ENCODE data around the gene OCA2.
"Not testable (repeated sequence)": the region's sequence is repeated elsewhere in the genome, so short reads cannot be mapped to it uniquely, and the experiment has no call there.

OCA2 gene

DNA sequence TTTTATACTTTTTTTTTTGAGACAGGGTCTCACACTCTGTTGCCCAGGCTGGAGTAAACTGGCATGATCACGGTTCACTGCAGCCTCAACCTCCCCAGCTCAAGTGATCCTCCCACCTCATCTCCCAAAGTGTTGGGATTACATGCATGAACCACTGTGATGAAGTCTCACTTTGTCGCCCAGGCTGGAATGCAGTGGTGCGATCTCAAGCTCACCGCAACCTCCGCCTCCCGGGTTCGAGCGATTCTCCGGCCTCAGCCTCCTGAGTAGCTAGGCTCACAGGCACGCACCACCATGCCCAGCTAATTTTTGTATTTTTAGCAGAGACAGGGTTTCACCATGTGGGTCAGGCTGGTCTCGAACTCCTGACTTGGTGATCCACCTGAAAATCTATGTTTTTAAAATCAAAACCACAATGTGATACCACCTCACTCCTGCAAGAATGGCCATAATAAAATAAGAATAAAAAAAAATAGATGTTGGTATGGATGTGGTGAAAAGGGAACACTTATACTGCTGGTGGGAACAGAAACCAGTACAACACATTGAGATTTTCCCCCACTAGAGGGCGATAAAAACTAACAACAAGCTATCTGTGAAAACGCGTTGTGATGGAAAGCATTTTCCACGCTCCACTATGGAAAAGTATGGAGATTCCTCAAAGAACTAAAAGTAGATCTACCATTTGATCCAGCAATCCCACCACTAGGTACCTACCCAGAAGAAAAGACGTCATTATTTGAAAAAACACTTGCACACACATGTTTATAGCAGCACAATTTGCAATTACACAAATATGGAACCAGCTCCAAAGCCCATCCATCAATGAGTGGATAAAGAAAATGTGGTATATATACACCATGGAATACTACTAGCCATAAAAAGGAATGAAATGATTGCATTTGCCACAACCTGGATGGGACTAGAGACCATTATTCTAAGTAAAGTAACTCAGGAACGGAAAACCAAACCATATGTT, 26.8 kb upstream of the OCA2 start:
- FAIRE-seq (no peak), DNase-seq (ENCODE audit: insufficient read length, low spot score) (no peak)
- no peak for TF ChIP-seq POLR2A (IDR thresholded peaks at IDR 0.05; ENCODE audit: low read depth, low read length)

DNA sequence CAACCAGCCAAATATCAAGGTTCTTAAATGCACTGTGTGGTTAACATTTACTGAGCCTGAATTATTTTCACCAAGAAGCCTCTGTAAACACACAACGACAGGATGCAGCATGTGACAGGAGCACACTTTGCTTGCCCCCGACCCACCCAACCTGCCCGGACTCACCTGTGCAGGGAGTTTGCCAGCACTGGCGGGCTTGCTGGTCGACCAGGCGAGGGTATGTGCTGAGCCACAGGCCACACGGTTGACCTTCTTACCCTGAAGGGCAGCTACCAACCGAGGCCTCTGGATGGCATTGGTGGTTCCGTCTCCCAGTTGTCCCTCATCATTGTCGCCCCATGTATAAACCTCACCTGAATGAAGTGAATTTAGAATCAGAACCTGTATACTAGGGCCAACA, 25.7 kb upstream of the OCA2 start:
- FAIRE-seq (no peak), DNase-seq (ENCODE audit: insufficient read length, low spot score) (no peak)
- no peak for TF ChIP-seq POLR2A (IDR thresholded peaks at IDR 0.05; ENCODE audit: low read depth, low read length)

DNA sequence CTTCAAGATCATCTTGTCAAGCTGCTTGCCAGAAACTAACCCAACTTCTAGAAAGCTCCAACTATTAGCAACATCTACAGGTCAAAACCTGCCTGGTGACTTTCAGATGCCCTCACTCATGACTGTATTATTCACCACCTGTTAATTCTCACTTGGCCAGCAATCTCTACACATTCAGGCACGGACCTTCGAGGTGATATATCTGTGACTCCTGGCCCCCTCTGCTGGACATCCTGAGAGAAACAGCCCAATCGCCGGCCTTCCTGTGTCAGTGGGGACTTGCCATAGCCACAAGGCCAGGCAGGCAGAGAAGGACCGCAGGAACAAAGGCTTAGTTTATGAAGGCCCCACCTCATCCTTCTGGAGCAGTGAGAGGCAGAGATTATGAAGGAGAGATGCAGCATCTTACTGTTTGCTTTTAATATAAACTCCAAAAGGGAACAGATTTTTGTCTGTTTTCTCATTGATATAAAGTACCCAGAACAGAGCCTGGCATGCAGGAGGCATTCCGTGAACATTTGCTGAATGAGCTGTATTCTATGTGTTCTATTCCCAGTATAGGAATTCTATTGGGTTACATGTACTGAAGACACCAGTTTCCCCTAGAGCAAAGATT, 24.4 kb upstream of the OCA2 start:
- FAIRE-seq (no peak), DNase-seq (ENCODE audit: insufficient read length, low spot score) (peak; percentile 66)
- no peak for TF ChIP-seq POLR2A (IDR thresholded peaks at IDR 0.05; ENCODE audit: low read depth, low read length)

DNA sequence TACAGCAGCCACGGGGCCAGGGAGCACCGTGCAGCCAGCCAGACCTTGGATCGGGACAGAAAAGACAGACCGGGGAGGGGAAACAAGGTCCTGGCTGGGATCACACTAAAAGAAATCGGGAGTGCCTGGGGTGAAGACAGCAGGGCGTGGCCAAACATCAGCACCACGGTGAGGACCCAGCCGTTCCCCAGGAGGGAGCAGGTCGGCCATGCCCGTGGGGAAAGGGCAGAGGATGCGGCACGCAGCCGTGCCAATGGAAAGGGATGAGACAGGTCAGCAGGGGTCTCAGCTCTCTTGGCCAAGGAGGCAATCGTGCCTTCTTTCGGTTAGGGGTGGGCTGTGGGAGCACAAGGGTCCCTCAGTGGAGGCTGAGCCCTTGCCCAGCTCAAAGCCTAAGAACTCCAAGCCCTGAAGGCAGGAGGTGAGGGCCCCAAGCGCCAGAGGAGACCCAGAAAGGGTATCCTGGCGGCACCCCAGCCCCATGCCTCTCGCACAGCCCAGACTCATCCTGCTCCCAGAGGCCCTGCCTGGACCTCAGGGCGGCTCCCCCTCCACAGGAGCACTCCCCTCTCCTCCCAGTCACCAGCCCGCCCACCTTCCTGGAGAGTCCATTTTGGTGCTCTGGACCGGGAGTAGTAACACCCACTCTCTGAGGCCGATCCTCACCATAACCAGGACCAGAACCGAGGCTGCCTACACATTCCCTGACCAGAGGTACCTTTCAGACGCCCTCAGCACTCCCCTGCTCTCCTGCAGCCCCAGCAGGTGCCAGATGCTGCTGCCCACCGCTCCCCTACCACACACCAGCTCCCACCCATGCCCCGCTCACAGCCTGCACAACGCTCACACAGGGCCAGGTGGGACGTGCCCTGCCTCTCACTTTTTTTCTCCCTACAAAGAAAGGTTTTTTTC, 23.2 kb upstream of the OCA2 start:
- no peak for DNase-seq (ENCODE audit: insufficient read length, low spot score)
- no peak for FAIRE-seq
- TF ChIP-seq POLR2A (IDR thresholded peaks at IDR 0.05; ENCODE audit: low read depth, low read length): no peak

DNA sequence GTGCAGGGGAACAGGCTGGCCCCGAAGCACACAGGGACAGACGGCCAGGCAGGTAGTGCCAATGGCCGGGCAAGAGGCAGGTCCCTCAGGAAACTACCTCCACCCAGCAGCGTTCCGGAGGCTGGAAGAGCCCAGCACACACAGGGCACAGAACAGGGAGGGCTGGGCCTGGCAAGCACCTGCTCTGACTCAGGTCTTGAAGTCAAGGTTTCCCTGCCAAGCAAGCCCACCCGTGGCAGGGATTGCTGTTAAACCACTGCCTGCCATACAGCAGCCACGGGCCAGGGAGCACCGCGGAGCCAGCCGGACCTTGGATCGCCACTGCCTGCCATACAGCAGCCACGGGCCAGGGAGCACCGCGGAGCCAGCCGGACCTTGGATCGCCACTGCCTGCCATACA, 22.5 kb upstream of the OCA2 start:
- not testable (repeated sequence) for FAIRE-seq; DNase-seq (ENCODE audit: insufficient read length, low spot score)

DNA sequence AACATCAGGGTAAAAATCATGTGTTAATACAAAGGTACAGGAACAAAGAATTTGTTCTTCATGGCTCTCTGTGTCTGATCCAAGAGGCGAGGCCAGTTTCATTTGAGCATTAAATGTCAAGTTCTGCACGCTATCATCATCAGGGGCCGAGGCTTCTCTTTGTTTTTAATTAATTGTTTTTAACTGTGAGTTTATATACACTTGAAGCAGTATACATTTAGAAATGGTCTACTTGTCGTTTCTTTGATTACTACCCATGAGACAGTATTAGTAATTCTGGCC, 21.2 kb upstream of the OCA2 start:
- no peak for FAIRE-seq
- no peak for DNase-seq (ENCODE audit: insufficient read length, low spot score)
- no peak for TF ChIP-seq POLR2A (IDR thresholded peaks at IDR 0.05; ENCODE audit: low read depth, low read length)

DNA sequence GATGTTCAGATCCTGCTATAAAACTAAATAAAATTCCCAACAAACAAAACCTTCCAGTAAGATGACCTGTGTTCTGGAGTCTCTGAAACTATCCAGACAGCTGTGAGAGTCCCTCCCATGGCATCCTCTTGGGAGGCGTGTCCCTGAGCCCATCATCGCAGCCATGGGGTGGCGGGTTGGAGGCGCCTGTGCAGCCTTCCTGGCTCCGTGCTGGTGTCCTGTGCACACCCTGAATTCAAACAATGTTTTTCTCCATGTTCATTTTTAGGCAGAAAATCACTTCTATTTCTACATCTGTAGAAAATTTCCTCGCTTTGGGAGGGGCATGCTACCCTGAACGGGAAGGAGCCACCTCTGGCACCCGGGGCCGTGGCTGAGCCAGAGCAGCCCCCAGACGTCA, 19.4 kb upstream of the OCA2 start:
- no peak for TF ChIP-seq POLR2A (IDR thresholded peaks at IDR 0.05; ENCODE audit: low read depth, low read length)
- DNase-seq (ENCODE audit: insufficient read length, low spot score) (no peak), FAIRE-seq (no peak)

DNA sequence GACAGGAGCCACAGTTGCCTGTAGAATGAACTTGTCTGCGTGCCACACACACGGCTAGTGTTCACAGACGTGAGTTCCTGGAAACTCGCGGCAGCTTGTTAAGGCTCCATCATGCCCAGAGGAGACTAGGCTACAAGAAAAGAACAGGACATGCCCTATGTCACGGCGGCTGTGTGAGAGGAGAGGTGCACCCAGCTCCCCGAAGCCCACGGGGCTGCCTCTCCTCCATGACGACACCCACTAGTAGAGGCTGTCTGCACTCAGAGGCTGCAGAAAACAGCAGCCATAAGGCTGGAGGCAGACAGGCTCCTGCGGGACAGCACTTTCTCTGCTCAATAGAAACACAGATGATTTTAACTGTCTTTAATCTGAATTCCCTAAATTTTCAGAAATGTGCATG, 19.0 kb upstream of the OCA2 start:
- DNase-seq (ENCODE audit: insufficient read length, low spot score): no peak

DNA sequence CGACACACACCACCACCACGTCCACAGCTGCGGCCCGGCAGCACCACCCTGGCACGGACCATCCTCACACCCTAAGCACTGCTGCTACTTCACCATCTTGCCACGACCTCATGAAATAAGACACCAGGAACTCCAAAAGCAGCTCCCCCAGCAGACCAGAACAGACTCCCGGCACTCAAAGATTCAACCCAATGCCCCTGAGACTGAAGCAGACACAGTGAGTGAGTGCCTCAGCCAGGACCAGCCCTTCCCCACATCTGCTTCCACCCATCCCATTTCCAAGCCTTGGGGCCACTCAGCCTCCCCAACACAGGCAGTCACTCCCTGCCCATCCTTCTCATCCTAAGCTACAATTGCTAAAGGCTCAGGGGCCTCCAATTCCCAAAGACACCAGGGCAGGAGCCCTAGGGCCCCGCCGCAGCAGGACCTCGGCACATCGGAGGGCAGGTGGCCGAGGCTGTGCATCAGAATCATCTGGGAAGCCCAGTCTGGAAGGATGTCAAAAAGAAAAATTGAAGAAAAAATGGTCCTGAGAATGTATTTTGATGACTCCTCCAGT, 18.4 kb upstream of the OCA2 start:
- FAIRE-seq (no peak), DNase-seq (ENCODE audit: insufficient read length, low spot score) (no peak)
- TF ChIP-seq POLR2A (IDR thresholded peaks at IDR 0.05; ENCODE audit: low read depth, low read length): no peak

More for the DNA sequence above, 19.0 kb upstream of the OCA2 start:
- no peak for FAIRE-seq
- TF ChIP-seq POLR2A (IDR thresholded peaks at IDR 0.05; ENCODE audit: low read depth, low read length): no peak

DNA sequence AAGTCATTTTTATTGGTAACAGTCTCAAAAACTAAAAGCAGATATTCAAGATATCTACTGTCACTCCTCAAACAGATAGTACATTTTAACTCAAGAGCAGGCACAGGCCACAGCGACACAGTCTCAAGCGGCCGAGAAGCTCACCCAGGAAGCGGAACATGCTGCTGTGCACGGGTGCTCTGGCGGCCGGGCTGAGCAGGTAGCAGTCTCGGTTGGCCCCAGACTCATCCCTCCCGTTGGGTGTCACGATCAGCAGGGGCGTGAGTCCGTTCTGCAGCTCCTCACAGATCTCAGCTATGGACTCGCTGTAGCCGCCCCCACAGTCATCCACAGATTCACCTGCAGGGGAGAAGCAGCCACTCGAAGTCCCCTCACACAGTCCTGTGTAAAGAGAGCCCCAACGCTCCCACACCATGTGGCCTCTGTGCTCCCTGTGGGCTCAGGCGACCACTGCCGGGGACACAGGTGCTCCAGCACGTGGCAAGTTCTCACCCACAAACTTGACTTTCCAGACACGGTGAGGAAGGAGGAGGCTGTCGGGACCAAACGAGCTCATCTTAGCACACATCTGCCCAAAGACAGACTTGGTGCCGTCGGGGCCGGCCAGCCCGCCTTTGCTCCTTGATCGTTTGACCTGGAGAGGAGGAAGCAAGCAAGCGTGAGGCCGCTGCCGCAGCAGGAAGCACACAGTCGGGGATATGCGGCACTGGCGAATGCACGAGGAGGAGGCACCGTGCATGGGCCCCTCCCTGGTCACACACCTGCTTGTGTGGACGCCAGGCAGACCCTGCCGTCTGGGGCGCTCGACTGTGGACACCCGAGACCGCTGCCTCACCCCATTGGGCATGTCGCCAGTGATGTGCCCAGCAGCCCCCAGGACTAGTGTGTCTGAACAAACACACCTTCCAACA, 17.7 kb upstream of the OCA2 start:
- no peak for FAIRE-seq
- TF ChIP-seq POLR2A (IDR thresholded peaks at IDR 0.05; ENCODE audit: low read depth, low read length): no peak

DNA sequence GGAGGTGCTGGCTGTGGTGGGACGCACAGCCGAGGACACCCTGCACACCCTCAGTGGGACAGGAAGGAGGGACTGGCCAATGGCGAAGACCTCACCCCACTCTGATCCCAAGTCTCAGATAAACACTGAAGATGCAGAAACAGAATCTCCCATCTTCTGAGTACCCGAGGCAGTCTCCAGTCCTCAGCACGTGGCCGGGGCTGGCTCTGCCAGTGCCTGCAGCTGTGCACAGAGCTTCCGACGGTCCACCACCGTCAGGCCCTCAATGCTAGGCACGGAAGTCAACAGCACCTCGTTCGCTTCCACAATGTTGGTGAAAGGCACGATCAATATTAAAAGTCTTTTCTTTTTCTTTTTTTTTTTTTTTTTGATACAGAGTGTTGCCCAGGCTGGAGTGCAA, 16.8 kb upstream of the OCA2 start:
- FAIRE-seq: no peak
- TF ChIP-seq POLR2A (IDR thresholded peaks at IDR 0.05; ENCODE audit: low read depth, low read length): no peak
- no peak for DNase-seq (ENCODE audit: insufficient read length, low spot score)

More for the DNA sequence above, 17.7 kb upstream of the OCA2 start:
- DNase-seq (ENCODE audit: insufficient read length, low spot score): no peak

DNA sequence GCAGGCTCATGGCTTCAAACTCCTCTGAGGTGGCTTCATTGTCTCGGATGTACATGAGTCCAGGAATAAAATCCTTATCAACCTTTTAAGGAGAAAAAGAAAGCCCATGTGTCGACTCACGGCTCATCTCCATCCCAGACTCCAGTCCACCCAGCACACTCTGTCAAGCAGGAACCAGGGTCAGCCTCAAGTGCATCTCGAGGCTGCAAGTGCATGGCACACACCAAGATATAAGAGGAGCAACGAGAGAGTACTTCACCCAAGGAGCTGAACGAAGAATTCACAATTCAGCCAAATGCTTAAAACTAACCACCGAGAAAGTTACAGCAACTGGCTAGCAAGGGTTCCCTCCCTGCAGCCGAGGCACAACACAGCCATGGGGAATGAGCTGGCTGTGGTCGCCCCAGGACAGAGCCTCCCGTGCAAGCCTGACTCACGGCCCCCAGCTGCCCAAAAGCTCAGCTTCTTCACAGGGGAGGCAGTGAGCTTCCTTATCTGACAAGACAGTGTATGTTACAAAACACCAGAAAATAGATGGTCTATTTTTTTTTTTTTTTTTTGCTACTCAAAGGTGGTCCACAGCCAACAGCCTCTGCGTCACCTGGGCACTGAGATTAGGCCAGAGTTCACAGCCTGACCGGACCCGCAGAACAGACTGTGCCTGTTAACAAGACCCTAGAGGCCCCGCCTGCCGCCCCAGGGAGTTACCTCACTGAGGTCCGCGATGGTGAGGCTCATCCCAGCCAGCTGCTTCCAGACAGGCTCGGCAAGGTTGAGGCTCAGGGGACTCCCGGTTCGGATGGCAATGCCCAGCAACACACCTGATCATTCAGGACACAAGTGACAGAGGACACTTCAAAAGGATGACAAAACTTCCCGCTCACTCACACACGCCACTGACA, 15.9 kb upstream of the OCA2 start:
- DNase-seq (ENCODE audit: insufficient read length, low spot score) (no peak), FAIRE-seq (no peak)
- TF ChIP-seq POLR2A (IDR thresholded peaks at IDR 0.05; ENCODE audit: low read depth, low read length): no peak

Measured in H54 (cell line).